NCI-H2196 treated with DMSO at 0.1 percent for 48 hours (cell line): ENCODE measurements around the gene FRRS1.
"Not testable (repeated sequence)": the region's sequence is repeated elsewhere in the genome, so short reads cannot be mapped to it uniquely, and the experiment has no call there.

Experiments
- DNase-seq: peaks from one replicate; lab custom pipeline; 2025; ENCODE audit not compliant: unreplicated experiment; lab: John Stamatoyannopoulos, UW

FRRS1 gene

GRCh38 chr1:99766378-99766800 is at the start of gene FRRS1:
Gene FRRS1 (minus strand): TSS chr1:99766635. CDS start chr1:99748768, 17,867 bp downstream.
- DNase-seq, result peak; percentile 13

- no peak for DNase-seq
Measured at GRCh38 chr1:99814373-99814900, 48.0 kb upstream of the FRRS1 start.

GRCh38 chr1:99811747-99812146 is 45.3 kb upstream of the FRRS1 start:
- no peak for DNase-seq

- no peak for DNase-seq
Measured at GRCh38 chr1:99811075-99811474, 44.6 kb upstream of the FRRS1 start.

- DNase-seq, result peak; percentile 71
Measured at GRCh38 chr1:99808391-99809115, 42.1 kb upstream of the FRRS1 start.

- DNase-seq, result no peak
Measured at GRCh38 chr1:99806882-99807281, 40.4 kb upstream of the FRRS1 start.

- no peak for DNase-seq
Measured at GRCh38 chr1:99801584-99801983, 35.1 kb upstream of the FRRS1 start.

- not testable (repeated sequence) for DNase-seq
Measured at GRCh38 chr1:99793861-99794260, 27.4 kb upstream of the FRRS1 start.

- DNase-seq, result no peak
Measured at GRCh38 chr1:99789715-99790114, 23.3 kb upstream of the FRRS1 start.

- no peak for DNase-seq
Measured at GRCh38 chr1:99788896-99789295, 22.5 kb upstream of the FRRS1 start.

- DNase-seq, result no peak
Measured at GRCh38 chr1:99786751-99787501, 20.5 kb upstream of the FRRS1 start.

GRCh38 chr1:99784809-99785255 is 18.4 kb upstream of the FRRS1 start:
- DNase-seq, result no peak

GRCh38 chr1:99784143-99784542 is 17.7 kb upstream of the FRRS1 start:
- DNase-seq, result no peak

GRCh38 chr1:99782920-99783319 is 16.5 kb upstream of the FRRS1 start:
- no peak for DNase-seq

GRCh38 chr1:99782397-99782796 is 16.0 kb upstream of the FRRS1 start:
- DNase-seq, result no peak

GRCh38 chr1:99781798-99782197 is 15.4 kb upstream of the FRRS1 start:
- DNase-seq, result no peak

- DNase-seq, result no peak
Measured at GRCh38 chr1:99777752-99778151, 11.3 kb upstream of the FRRS1 start.

GRCh38 chr1:99776120-99776519 is 9.7 kb upstream of the FRRS1 start:
- DNase-seq, result no peak

- no peak for DNase-seq
Measured at GRCh38 chr1:99772809-99773208, 6.4 kb upstream of the FRRS1 start.

GRCh38 chr1:99771513-99771918 is 5.1 kb upstream of the FRRS1 start:
- DNase-seq, result no peak

- DNase-seq, result no peak
Measured at GRCh38 chr1:99768524-99769245, 2.2 kb upstream of the FRRS1 start.
